PC-9 (cell line): ENCODE data around the gene FTHL17.
A peak's percentile ranks its signal among the peaks of the same experiment; 100 is the strongest.

ENCODE experiments used
- EZH2 ChIP-seq: fragments of 200-600 bp; sonication (generic); IDR thresholded peaks from 2 replicates; pipeline ENCODE4 v1.8.0; 2017; ENCODE audit warnings: antibody characterized with exemption, low read depth
- TF ChIP-seq, protein P1 (sequence below): fragments of 200-600 bp; sonication (generic); conservative IDR thresholded peaks from 2 replicates; pipeline ENCODE4 v1.6.1; 2017; ENCODE audit warnings: mixed run types, antibody characterized with exemption, mild to moderate bottlenecking, moderate library complexity

DNA sequence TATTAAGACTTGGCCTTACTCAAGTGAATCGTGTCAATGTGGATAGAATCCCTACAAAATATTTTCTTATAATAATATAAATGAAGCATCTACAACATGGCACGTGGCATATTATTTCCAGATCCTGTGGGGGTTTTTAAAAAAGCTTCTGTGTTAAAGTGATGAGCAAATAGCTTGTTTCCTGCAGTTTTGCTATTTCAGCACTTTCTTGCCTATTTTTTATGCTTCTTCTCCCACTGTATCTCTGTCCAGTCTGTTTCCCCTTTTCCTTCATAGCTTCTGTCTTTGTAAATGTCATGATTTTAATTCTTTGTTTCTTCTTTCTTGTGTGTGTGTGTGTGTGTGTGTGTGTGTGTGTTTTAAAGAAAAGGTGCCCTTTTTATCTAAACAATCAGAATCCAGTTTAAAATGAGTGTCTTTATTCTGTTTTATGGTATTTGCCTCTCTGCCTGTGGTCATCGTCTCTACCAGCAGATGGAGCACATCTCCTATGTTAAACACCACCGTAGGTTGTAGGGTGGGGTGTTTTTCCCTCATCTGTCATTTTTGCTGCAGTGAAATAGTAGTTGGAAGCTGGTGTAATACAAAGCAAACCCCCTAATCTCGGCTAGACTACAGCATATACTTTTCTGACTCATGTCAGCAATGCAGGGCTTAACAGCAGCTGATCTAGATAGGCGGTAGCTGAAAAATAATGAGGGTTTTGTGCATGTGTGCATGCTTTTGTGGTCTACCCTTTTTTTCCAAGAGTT is 33.1 kb downstream of the FTHL17 start:
- TF ChIP-seq, protein P1, sequence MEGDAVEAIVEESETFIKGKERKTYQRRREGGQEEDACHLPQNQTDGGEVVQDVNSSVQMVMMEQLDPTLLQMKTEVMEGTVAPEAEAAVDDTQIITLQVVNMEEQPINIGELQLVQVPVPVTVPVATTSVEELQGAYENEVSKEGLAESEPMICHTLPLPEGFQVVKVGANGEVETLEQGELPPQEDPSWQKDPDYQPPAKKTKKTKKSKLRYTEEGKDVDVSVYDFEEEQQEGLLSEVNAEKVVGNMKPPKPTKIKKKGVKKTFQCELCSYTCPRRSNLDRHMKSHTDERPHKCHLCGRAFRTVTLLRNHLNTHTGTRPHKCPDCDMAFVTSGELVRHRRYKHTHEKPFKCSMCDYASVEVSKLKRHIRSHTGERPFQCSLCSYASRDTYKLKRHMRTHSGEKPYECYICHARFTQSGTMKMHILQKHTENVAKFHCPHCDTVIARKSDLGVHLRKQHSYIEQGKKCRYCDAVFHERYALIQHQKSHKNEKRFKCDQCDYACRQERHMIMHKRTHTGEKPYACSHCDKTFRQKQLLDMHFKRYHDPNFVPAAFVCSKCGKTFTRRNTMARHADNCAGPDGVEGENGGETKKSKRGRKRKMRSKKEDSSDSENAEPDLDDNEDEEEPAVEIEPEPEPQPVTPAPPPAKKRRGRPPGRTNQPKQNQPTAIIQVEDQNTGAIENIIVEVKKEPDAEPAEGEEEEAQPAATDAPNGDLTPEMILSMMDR, result peak; percentile 77
- TF ChIP-seq EZH2, result no peak
